ENCODE data around the gene LPA.

LPA gene

GRCh38 chr6:160520043-160520904 lies 143.8 kb downstream of the LPA start:
- DNase-seq (ENCODE audit: low read depth in 3 of 3): peak; percentile 13 to 63 (median 62)

- peak in 1 of 3 donors; percentile 41 for DNase-seq (ENCODE audit: low read depth in 3 of 3)
These were observed 144.5 kb downstream of the LPA start for GRCh38 chr6:160519603-160520042.

GRCh38 chr6:160519133-160519532 lies 144.9 kb downstream of the LPA start:
- no peak for DNase-seq (ENCODE audit: low read depth in 3 of 3)

- DNase-seq (ENCODE audit: low read depth in 3 of 3): no peak
These were observed 150.2 kb downstream of the LPA start for GRCh38 chr6:160513836-160514235.

GRCh38 chr6:160510976-160511617 lies 153.0 kb downstream of the LPA start:
- no peak for DNase-seq (ENCODE audit: low read depth in 3 of 3)

GRCh38 chr6:160510199-160510598 lies 153.9 kb downstream of the LPA start:
- DNase-seq (ENCODE audit: low read depth in 3 of 3): no peak

- DNase-seq (ENCODE audit: low read depth in 3 of 3): no peak
These were observed 154.5 kb downstream of the LPA start for GRCh38 chr6:160509610-160510009.

- no peak for DNase-seq (ENCODE audit: low read depth in 3 of 3)
These were observed 155.5 kb downstream of the LPA start for GRCh38 chr6:160508599-160508998.

- DNase-seq (ENCODE audit: low read depth in 3 of 3): no peak
These were observed 156.7 kb downstream of the LPA start for GRCh38 chr6:160507420-160507819.

GRCh38 chr6:160505970-160506369 lies 158.1 kb downstream of the LPA start:
- no peak for DNase-seq (ENCODE audit: low read depth in 3 of 3)

- DNase-seq (ENCODE audit: low read depth in 3 of 3): no peak
These were observed 163.4 kb downstream of the LPA start for GRCh38 chr6:160500639-160501038.

- DNase-seq (ENCODE audit: low read depth in 3 of 3): no peak
These were observed 169.5 kb downstream of the LPA start for GRCh38 chr6:160494576-160494975.

GRCh38 chr6:160489091-160489490 lies 175.0 kb downstream of the LPA start:
- DNase-seq (ENCODE audit: low read depth in 3 of 3): no peak

GRCh38 chr6:160487116-160487515 lies 177.0 kb downstream of the LPA start:
- no peak for DNase-seq (ENCODE audit: low read depth in 3 of 3)

Measured in stimulated activated CD4-positive, alpha-beta T cell treated with anti-CD3 and anti-CD28 coated beads, TNF-alpha, amount 100 ng/mL, for 48 hours (primary cell).